NT2/D1 (cell line): Measurements from ENCODE around the gene SLC12A2.

Experiments used
- DNase-seq: peaks from one replicate; pipeline ENCODE4 v3.0.0-alpha.2; 2011; ENCODE audit warnings: low read depth, low spot score
- H3K27me3 ChIP-seq: 2 replicates; pipeline ENCODE4 v1.6.0; 2011; ENCODE audit warnings: mild to moderate bottlenecking; ENCODE audit not compliant: insufficient read length, insufficient read depth
- H3K36me3 ChIP-seq: 2 replicates; pipeline ENCODE4 v1.6.1; 2011; ENCODE audit warnings: mild to moderate bottlenecking, low read length, mixed read lengths; ENCODE audit not compliant: insufficient read depth, insufficient read length
- H3K4me1 ChIP-seq: 2 replicates; pipeline ENCODE4 v1.5.1; 2011; ENCODE audit not compliant: insufficient read depth, insufficient read length
- H3K4me3 ChIP-seq: 2 replicates; pipeline ENCODE4 v1.5.1; 2011; ENCODE audit warnings: low read depth; ENCODE audit not compliant: insufficient read length
- H3K9ac ChIP-seq: 2 replicates; pipeline ENCODE4 v1.6.0; 2011; ENCODE audit warnings: low read depth; ENCODE audit not compliant: insufficient read length
- H3K9me3 ChIP-seq: 2 replicates; pipeline ENCODE4 v1.5.1; 2011; ENCODE audit warnings: mild to moderate bottlenecking, low read length; ENCODE audit not compliant: insufficient read depth
- SUZ12 ChIP-seq: IDR thresholded peaks from 2 replicates; pipeline ENCODE4 v1.6.1; 2011; ENCODE audit not compliant: insufficient read length, insufficient read depth; ENCODE audit errors: extremely low read depth
- YY1 ChIP-seq: IDR thresholded peaks from 2 replicates; pipeline ENCODE4 v1.6.1; 2011; ENCODE audit not compliant: insufficient read length, insufficient read depth
- ZNF274 ChIP-seq: IDR thresholded peaks from 2 replicates; pipeline ENCODE4 v1.6.1; 2011; ENCODE audit warnings: mild to moderate bottlenecking, low read depth, low read length

Gene SLC12A2

GRCh38 chr5:128111818-128112448 lies 28.4 kb downstream of the SLC12A2 start:
- TF ChIP-seq ZNF274: no peak
- TF ChIP-seq YY1: no peak
- TF ChIP-seq SUZ12: no peak
- H3K4me1 ChIP-seq: no peaks in the 10 kb centered on the region
- no peaks in the 10 kb centered on the region for H3K9me3 ChIP-seq
- peaks cover 26% of the 10 kb centered on the region for H3K36me3 ChIP-seq
- no peak for DNase-seq
- H3K9ac ChIP-seq: no peak overlapping the region
- no peak overlapping the region for H3K4me3 ChIP-seq
- H3K27me3 ChIP-seq: no peaks in the 10 kb centered on the region

DNA sequence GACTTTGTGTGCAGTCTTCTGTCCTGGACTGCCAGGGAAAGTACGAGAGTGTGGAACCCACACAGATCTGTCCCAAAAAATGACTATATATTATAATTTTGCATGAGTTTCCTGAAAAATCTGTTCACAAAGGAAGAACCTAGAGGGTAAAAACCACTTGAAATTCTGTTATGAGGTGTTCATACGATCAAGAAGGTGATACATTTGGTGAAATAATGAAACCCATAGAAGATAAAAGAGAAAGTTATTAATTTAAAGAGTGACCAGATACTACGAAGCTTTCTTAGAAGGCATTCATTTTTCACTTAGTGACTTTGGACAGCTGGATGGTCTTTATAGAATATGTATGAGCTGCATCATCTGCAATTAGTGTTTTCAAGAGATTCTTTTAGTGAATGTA lies 32.9 kb downstream of the SLC12A2 start:
- TF ChIP-seq ZNF274 (no peak), YY1 (no peak), SUZ12 (no peak)
- Histone ChIP-seq H3K36me3 (peaks cover 21% of the 10 kb centered on the region), H3K4me3 (no peak overlapping the region), H3K27me3 (no peaks in the 10 kb centered on the region), H3K4me1 (no peaks in the 10 kb centered on the region), H3K9me3 (no peaks in the 10 kb centered on the region), H3K9ac (no peak overlapping the region)
- no peak for DNase-seq

DNA sequence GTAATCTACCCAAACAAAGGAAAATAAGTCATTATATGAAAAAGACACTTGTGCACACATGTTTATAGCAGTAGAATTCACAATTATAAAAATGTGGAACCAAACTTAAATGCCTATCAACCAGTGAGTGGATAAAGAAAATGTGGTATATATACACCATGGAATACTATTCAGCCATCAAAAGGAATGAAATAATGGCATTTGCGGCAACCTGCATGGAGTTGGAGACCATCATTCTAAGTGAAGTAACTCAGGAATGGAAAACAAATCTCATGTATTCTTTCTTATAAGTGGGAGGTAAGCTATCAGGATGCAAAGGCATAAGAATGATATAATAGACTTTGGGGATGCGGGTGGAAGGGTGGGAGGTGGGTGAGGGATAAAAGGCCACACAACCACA lies 34.6 kb downstream of the SLC12A2 start:
- Histone ChIP-seq H3K36me3 (peaks cover 19% of the 10 kb centered on the region), H3K27me3 (no peaks in the 10 kb centered on the region), H3K4me1 (no peaks in the 10 kb centered on the region), H3K4me3 (no peak overlapping the region), H3K9ac (no peak overlapping the region), H3K9me3 (no peaks in the 10 kb centered on the region)
- no peak for DNase-seq
- no peak for TF ChIP-seq YY1
- TF ChIP-seq ZNF274: no peak
- no peak for TF ChIP-seq SUZ12

GRCh38 chr5:128121651-128122050 lies 38.1 kb downstream of the SLC12A2 start:
- H3K4me1 ChIP-seq: no peaks in the 10 kb centered on the region
- DNase-seq: no peak
- H3K4me3 ChIP-seq: no peak overlapping the region
- TF ChIP-seq YY1 (no peak), SUZ12 (no peak), ZNF274 (no peak)
- H3K9me3 ChIP-seq: no peaks in the 10 kb centered on the region
- no peaks in the 10 kb centered on the region for H3K36me3 ChIP-seq
- H3K9ac ChIP-seq: no peak overlapping the region
- no peaks in the 10 kb centered on the region for H3K27me3 ChIP-seq

DNA sequence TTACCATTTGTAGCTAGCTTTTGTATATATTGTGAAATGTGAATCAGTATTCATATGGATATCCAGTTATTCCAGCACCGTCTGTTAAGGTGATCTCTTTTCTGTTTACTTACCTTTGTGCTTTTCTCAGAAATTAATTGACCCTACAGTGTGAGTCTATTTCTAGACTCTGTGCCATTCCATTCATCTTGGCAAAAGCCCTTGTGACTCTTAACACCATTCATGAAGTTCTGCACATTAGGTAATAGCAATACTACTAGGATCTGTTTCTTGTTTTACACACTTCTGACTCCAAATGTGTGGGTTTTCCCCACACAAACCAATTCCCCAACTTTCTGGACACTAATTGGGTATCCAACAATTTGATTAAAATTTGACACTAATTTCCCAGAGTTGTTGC lies 40.4 kb downstream of the SLC12A2 start:
- H3K4me1 ChIP-seq: no peaks in the 10 kb centered on the region
- TF ChIP-seq SUZ12: no peak
- no peak for TF ChIP-seq ZNF274
- no peak for TF ChIP-seq YY1

DNA sequence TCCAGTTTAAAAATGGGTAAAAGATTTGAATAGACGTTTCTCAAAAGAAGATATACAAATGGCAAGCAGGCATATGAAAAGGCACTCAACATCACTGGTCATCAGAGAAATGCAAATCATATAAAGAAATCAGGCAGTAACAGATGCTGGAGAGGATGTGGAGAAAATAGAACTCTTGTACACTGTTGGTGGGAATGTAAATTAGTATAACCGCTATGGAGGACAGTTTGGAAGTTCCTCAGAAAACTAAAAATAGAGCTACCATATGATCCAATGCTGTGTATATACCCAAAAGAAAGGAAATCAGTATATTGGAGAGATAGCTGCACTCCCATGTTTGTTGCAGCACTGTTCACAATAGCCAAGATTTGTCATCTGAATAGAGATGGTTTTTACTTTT lies 42.7 kb downstream of the SLC12A2 start:
- Histone ChIP-seq H3K27me3 (no peaks in the 10 kb centered on the region), H3K9me3 (no peaks in the 10 kb centered on the region), H3K4me3 (no peak overlapping the region), H3K4me1 (no peaks in the 10 kb centered on the region), H3K36me3 (peaks cover 4% of the 10 kb centered on the region), H3K9ac (no peak overlapping the region)
- no peak for TF ChIP-seq ZNF274
- no peak for TF ChIP-seq SUZ12
- TF ChIP-seq YY1: no peak
- DNase-seq: no peak

More for the DNA sequence above, 40.4 kb downstream of the SLC12A2 start:
- no peaks in the 10 kb centered on the region for H3K27me3 ChIP-seq
- no peak overlapping the region for H3K9ac ChIP-seq
- DNase-seq: no peak
- H3K9me3 ChIP-seq: no peaks in the 10 kb centered on the region
- no peak overlapping the region for H3K4me3 ChIP-seq
- no peaks in the 10 kb centered on the region for H3K36me3 ChIP-seq

DNA sequence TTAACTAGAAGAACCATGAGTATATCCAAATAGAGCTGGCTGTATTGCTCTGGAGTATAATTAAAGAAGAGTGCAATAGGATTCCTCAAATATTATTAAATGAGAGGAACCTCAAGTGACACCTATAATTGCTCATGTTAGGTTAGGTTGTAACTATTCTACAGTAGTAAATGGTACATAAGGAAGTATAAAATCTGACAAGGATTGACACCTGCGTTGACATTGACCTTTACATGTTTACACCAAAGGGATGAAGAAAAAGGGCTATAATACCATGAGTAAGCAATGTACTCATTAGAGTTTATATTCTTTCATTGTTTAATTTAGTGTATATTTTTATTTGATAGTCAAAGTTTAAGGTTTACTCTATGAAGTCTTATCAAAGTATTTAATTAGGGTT lies 48.9 kb downstream of the SLC12A2 start:
- TF ChIP-seq ZNF274 (no peak), YY1 (no peak), SUZ12 (no peak)
- H3K4me1 ChIP-seq: no peaks in the 10 kb centered on the region
- H3K4me3 ChIP-seq: no peak overlapping the region
- H3K9ac ChIP-seq: no peak overlapping the region
- DNase-seq: no peak
- no peaks in the 10 kb centered on the region for H3K9me3 ChIP-seq
- H3K36me3 ChIP-seq: peaks cover 17% of the 10 kb centered on the region
- no peaks in the 10 kb centered on the region for H3K27me3 ChIP-seq
